Astrocyte (in vitro differentiated cells and primary cell): ENCODE results near the gene NOLC1.

Experiments used
- CTCF ChIP-seq: IDR thresholded peaks from 2 replicates; pipeline ENCODE4 v1.5.1; 2011; ENCODE audit warnings: low read depth, mild to moderate bottlenecking, inconsistent platforms, low read length, moderate library complexity; ENCODE audit not compliant: insufficient read depth
- EZH2 ChIP-seq: IDR thresholded peaks from 2 replicates; pipeline ENCODE4 v1.6.1; 2012; ENCODE audit warnings: mild to moderate bottlenecking, low read length, inconsistent platforms; ENCODE audit not compliant: insufficient read depth

GRCh38 chr10:102153093-102153620, 968 bp downstream of the NOLC1 start:
- TF ChIP-seq CTCF (no peak), EZH2 (no peak)
